IMR-90 (cell line): ENCODE results near the gene COG7.

ENCODE experiments used
- BHLHE40 ChIP-seq: fragments of 150-350 bp; IDR thresholded peaks from 2 replicates; pipeline ENCODE4 v1.6.1; 2016; ENCODE audit warnings: mild to moderate bottlenecking, low read depth, low read length
- CTCF ChIP-seq: conservative IDR thresholded peaks from 2 replicates; pipeline ENCODE4 v1.5.1; 2012; ENCODE audit warnings: mild to moderate bottlenecking, low read depth, low read length, improper control_type of control experiment
- MAFK ChIP-seq: IDR thresholded peaks from 2 replicates; pipeline ENCODE4 v1.6.1; 2012; ENCODE audit warnings: low read depth, low read length, improper control_type of control experiment
- POLR2A ChIP-seq: IDR thresholded peaks from 2 replicates; pipeline ENCODE4 v1.6.1; 2012; ENCODE audit warnings: mild to moderate bottlenecking, low read depth, low read length
- RAD21 ChIP-seq: IDR thresholded peaks from 2 replicates; pipeline ENCODE4 v1.6.1; 2012; ENCODE audit warnings: low read length, improper control_type of control experiment
- SMC3 ChIP-seq: fragments of 150-350 bp; IDR thresholded peaks from 2 replicates; pipeline ENCODE4 v1.6.1; 2016; ENCODE audit warnings: low read depth, mild to moderate bottlenecking, antibody characterized with exemption, low read length, moderate library complexity
- USF2 ChIP-seq: fragments of 150-350 bp; IDR thresholded peaks from 2 replicates; pipeline ENCODE4 v1.6.1; 2017; ENCODE audit warnings: mild to moderate bottlenecking, antibody characterized with exemption, low read length, low read depth

- TF ChIP-seq POLR2A (no peak), SMC3 (no peak), USF2 (no peak), CTCF (no peak), MAFK (no peak), RAD21 (no peak), BHLHE40 (no peak)
Observed at GRCh38 chr16:23394141-23394831, 58.7 kb downstream of the COG7 start.
